ENCODE measurements around the gene ITPR2.
"Not testable (repeated sequence)": the region's sequence is repeated elsewhere in the genome, so short reads cannot be mapped to it uniquely, and the experiment has no call there.

Gene ITPR2

DNA sequence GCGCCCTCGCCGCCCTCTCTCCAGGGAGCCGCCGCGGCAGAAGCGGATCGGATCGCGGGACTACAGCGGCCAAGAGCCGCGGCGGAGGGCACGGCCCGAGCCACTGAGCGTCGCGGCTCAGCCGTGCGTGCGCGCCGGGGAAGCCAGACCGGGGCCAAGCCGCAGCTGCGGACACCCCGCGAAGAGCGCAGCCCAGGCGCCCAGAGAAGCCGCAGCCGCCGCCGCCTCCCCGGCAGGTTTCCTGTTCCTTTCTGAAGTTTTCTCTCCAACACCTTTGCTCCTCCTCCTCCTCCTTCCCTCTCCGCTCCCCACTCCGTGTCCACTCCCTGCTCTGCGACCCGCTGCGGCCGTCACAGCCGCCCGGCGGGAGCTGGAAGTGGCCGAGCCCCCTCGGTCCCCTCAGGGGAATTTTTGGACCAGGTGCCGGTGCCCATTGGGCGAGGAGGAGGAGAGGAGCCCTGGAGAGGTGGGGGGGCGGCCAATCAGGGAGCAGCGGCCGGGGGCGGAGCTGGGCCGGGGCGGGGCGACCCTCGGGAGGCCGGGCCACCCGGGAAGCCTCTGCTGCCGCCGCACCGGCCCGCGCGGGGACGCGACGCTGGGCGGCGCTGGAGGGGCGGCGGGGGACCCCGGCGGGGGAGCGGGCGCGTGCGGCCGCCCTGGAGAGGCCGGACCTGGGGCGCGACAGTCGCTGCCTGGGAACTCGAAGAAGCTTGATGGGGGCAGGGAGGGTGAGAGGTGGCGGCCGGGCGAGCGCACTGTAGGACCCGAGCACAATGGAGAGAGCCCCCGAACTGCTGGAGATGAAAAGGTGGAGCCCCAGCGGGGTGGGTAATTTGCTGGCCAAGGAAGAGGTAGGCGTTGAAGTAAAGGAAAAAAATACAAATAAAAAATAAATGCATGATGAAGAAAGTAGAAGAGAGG is at the start of gene ITPR2:
Gene ITPR2, minus strand, starts transcription at position 373 of the 921 bp plus-strand sequence. CDS start 413 bp downstream, outside the sequence.
- peak; percentile 95 to 99 (median 96) for DNase-seq

DNA sequence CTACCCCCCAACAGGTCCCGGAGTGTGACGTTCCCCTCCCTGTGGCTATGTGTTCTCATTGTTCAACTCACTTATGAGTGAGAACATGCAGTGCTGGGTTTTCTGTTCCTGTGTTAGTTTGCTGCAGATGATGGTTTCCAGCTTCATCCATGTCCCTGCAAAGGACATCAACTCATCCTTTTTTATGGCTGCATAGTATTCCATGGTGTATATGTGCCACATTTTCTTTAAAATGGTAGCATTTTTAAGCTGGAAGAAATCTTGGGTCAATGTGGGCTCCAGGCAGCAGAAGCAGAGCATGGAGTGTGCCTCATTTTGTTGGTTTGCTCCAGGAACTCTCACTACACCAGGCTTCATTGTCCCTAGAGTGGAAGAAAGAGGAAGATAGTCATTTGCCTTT is 47.6 kb upstream of the ITPR2 start:
- DNase-seq: no peak

DNA sequence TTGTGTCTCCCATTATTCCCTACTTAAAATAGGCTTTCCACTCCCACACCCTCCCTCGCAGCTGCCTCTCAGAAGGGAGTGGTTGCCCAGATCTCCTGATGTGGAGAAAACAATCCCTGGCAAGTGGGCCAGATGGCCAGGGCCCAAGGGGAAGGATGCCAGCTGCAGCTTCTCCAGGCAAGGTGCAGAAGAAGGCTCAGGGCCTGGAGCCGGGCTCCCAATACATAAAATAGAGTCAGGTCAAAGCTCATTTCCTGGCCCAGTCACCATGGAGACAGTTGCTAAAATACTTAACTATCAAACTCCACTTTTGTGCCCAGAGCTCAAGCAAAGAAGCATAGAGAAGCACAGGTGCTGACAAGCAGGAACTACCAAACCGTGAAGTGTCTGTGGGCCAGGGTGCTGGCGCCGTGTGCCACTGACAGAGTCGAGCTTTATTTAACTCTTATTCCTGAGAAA is 45.7 kb upstream of the ITPR2 start:
- no peak for DNase-seq

DNA sequence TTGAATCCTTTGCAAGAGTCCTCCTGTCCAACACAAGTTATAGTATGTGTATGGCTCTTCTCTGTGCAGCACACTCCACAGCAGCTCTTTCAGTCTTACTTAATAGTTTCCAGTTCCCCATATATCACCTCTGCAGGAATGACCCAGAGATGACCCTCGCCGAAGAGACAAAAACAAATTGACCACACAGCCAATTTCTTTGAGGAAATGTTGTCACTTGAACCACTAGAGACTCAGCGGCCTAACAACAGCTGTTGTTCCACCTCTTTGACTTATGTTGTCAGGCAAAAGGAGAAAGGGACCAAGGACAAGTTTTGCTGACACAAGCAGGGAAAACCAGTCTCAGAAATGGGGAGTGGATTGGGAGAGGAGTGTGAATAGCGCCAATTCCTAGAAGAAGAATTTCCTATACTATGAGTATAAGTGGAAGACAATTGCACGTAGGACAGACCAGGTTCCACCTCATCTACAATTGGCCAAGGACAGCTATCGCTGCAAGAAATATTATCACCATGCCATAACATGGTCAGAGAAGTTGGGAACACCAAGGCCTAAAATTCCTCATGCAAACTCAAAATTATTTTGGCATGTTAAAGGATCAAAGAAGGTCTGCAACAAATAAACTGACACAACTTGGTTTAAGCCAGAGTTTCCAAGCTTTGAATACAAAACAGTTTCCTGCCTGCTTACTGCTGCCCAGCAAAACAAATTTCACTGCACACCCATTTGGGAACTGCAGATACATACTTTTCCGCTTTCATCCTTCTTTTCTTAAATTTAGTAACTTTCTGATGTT is 41.7 kb upstream of the ITPR2 start:
- DNase-seq: peak; percentile 21 to 42 (median 35)

DNA sequence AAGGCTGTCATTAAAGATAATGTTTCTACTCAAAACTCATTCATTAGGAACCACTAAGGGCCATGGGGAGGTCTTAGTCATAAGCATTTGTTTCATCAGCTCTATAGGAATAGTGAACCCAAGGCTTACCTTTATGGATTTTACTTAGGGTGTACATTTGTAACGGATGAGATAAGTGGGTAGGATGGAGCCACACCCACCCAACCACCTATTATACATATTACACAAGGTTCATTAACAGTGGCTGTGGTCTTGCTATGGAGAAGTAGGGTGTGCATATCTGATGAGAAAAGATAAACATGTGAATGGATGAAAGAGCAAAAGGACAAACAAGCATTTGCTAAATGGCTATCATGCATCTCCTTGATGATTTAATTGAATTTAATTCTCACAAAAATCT is 39.6 kb upstream of the ITPR2 start:
- DNase-seq: no peak

DNA sequence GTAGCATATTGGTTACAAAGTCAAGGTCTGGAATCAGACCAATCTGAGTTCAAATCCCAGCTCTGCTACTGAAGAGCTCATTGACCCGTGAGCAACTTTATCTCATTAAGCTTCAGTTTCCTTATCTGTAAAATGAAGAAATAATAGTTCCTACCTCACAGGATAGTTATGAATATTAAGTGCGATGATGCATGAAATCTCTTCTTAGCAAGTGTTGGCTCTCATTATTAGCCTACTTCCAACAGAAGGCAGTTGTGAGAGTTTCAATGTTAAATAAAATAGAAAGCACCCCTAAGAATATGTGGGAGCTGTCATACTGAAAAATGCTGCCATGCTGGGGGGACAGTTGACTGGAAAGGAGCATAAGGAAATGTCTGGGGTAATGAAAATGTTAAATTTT is 39.0 kb upstream of the ITPR2 start:
- DNase-seq: no peak

DNA sequence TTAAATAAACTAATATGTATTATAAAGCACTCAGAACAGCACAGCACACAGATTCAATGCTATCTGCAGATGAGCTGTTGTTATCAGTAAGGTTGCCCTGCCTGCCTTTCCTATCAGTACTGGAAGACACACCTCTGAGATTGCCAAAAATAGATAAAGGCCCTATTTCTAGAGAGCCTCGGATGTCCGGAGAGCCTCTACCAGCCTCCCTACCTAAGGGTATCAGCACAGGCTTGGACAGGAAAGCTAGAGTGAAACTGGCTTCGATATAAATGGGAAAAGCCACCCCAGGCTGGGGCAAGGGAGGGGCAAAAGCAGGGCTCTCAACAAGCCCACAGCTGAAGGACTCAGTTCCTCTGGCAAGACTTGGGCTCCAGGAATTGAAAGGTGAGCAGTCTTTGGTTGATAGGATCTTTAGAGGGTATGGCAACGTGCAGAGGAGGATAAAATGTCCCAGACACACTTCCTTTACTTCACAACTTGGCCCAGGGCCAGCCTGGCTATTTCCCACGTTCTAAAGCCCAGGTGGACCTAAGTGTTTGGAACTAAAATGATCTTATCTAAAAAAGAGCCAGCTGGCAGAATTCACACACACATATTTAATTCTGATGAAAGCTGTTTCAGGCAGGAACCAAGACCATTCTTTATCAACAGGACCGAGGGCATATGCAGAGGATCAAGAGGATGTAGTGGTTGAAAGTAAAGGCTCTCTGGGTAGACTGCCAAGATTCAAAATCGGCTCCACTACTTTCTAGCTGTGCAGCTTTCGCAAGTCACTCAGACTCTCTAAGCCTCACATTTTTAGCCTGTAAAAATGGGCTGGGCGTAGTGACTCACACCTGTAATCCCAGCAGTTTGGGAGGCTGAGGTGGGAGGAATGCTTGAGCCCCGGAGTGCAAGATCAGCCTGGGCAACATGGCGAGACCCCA is 37.8 kb upstream of the ITPR2 start:
- no peak for DNase-seq

DNA sequence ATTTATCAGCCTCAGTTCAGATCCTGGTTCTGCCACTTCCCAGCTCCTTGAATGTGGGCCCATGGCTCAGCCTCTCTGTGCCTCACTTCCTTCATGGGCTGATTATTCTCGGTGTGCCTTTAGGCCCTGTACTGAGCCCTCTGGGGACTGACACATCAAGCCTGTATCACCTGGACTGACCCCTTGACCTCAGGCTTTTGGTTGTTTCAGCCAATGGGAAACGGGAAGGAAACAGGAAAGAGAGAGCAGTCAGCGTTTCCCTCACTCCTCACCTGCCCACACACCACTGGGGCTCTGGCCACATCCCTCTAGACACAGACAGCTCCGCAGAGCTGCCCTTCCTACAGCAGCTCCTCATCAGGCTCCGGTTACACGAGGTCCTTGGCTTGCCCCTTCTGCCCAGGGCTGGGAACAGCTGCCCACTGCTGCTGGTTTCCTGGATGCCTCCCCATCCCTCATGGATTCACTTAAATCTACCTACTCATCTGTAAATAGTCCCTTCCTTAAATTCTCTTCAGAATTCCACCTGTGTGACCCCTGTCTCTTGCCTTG is 37.0 kb upstream of the ITPR2 start:
- no peak for DNase-seq

DNA sequence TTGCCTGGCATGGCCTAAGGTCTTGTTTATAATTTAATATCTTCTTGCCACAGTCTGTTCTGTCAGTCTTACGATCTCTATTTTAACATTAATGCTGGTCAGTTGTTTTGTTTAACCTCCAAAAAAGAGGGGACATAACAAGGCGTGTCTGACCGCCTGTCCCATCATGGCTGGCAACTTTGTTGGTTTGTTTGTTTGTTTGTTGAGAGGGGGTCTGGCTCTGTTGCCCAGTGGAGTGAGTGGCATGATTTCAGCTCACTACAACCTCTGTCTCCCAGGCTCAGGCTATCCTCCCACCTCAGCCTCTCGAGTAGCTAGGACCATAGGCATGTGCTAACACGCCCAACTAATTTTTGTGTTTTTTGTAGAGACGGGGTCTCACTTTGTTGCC is 36.1 kb upstream of the ITPR2 start:
- DNase-seq: no peak

DNA sequence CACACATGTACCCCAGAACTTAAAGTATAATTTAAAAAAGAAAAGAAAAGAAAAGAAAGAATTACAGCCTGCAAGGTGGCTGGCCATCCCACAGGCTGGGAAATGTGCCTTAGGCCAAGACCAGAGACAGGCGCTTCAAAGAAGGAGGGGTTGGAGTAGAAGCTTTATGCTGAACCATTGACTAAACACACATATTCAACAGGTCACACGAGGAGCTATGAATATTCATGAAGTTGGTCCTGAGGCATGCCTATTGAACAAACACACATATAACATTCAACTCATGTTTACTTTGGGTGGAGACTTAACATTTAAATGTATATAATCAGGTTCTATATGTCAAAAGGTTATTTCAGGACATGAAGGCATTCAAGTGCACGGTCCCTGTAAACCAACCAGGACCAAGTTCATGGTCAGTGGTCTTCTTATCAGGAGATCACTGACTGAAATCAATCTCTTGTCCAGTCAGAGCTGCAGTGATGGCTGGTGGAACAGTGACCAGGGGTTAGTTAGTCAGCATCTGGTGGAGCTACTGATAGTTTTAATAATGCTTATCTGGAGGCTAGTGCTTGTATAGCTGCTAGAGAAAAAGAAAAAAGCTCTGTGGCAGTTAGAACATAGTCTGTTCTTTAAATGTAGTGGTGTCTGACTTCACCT is 35.6 kb upstream of the ITPR2 start:
- DNase-seq: no peak

DNA sequence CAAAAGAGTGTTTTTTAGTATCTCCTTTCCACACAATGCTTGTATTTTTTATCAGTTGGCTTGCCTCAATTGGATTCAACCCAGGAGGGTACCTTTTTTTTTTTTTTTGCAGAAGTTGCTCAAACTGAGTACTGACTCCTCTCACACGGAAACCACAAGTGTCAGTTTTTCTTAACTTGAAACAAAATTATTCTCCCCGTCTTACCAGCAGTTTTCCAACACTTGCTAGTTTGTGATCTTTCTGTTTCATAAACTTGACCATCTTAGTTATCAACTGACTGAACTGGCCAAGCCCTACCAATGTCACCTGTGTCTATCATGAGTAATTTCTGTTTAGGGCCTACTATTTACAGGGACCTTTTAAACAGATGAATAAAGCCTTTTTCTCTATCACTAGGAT is 34.1 kb upstream of the ITPR2 start:
- peak in 2 of 3 donors; percentile 18 to 43 for DNase-seq

DNA sequence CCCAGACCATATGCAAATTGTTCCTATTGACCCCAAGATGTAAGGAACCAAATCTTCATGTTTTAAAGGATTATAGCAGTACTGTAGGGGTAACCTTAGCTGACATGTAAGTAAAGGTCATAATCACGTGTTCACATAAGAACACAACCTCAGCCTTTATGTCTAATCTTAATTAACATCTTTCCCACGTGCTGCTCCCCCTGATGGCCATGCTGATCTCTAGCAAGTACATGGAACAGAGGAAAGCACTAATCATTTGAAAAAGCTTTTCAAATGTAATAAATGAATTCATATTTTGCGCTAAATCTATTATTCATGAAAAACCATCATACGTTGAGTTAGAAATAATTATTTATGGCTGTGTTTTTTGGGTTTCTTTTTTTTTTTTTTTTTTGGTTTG is 30.5 kb upstream of the ITPR2 start:
- peak in 1 of 3 donors; percentile 35 for DNase-seq

DNA sequence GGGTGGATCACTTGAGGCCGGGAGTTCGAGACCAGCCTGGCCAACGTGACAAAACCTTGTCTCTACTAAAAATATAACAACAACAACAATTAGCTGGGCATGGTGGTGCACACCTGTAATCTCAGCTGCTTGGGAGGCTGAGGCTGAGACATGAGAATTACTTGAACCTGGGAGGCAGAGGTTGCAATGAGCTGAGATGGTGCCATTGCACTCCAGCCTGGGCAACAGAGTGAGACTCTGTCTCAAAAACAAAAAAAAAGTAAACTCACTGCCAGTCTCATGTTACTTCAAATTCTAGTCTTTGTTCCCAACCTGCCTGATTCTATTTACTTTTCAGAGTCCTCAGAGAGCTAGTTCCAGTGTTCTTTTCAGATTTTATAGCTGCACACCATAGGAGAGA is 29.8 kb upstream of the ITPR2 start:
- not testable (repeated sequence) for DNase-seq

DNA sequence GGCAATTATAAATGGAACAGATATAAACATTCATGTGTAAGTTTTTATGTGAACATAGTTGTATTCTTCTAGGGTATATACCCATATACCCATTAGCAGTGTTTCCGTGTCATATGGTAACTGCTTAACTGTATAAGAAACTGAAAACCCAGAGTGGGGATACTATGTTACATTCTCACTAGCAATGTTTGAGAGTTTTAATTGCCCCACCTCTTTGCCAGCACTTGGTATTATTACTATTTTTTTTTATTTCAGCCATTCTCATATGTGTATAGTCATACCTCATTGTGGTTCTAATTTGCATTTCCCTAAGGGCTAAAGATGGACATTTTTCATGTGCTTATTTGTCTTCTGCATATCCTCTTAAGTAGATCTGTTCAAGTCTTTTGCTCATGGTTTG is 28.7 kb upstream of the ITPR2 start:
- no peak for DNase-seq

DNA sequence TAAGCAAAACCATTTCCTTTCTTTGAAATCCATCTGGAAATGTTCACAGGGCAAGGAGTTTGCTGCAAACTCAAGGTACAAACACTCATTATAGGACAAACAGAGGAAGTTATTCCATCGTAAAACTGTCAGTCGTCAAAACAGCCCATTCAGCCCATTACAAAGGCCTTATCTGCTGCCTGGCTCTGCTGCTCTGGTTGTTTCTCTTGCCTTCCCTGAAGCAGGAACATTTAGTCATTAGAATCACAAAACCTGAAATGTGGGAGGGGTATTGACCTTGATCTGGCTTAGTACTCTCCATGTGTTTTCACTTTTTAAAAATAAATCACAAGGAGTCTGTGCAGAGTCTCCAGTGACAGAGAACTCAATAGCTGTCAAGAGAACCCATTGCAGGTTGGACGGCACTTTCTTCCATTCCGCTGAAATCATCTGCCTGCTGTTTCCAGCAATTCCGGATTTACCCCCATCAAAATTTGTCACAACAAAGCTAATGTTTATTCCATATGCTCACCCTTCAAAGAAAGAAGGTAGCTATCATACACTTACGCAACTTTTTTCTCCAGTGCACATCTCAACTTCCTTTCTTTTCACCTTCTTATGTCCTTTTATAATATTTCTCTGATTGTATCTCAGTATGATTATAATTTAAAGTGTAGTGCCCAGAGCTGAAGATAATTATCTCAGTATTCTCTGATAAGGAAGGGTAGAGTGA is 24.6 kb upstream of the ITPR2 start:
- DNase-seq: no peak

DNA sequence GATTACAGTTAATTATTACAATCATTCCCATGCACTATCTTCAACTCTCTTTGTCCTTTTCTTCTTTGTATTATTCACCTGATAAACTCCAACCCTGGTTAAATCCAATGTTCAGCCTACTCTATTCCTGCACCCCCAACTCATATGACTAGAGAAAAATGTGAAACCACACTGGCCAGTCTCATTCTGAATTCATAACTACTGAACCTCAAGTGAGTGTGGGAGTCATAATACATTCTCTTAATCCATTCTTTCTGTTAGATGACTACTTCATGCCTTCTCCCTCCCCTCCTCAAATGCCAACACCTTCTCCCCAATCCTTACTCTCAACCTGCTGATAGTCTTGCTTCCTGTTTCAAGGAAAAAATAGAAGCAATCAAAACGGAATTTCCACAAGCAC is 22.3 kb upstream of the ITPR2 start:
- DNase-seq: no peak

DNA sequence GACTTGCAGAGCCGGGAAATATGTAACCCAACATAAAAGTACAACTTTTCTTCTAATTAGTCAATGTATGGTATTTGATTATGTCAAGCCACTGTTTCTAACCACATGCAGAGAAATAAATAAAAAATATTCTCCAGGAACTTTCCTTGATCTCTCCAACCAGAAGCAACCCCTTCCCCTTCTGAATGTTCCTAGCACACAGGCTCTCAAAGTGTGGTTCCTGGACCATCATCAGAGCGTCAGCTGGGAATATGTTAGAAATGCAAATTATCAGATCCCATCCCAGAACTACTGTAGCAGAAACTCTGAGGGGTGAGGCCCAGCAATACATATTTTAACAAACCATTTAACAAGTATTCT is 21.0 kb upstream of the ITPR2 start:
- DNase-seq: no peak

DNA sequence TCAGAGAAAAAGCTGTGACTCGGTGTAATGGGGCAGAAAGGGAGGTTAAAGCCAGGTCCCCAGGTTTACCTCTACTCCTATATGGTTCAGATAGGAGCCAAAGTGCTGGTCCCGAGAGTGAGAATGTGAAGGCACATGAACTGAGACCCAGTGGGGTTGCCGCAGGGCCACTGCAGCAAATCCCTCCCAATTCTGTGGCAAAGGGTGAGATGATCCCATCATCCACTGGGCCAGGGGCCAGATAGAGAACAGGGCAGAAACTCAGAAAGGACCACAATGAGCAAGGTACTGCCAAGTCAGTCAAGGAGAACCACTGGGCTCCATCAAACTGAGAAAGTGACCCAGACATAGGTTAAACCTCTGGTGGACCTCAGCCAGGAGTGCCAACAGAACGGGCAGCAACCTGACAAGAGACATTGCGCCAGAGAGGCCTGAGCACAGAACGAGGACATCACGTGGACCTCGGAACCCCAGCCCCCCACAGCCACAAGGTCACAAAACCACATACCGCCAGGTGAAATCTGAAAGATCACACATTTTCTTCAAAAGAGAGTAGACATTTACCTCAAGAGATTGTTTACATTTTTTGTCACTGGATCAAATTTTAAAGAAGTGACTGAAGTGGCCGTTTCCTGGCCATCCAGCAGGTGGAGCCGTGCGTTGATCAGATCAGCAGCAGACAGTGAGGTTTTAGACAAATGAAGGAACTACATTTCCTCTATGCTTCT is 20.5 kb upstream of the ITPR2 start:
- peak; percentile 75 to 83 (median 80) for DNase-seq

DNA sequence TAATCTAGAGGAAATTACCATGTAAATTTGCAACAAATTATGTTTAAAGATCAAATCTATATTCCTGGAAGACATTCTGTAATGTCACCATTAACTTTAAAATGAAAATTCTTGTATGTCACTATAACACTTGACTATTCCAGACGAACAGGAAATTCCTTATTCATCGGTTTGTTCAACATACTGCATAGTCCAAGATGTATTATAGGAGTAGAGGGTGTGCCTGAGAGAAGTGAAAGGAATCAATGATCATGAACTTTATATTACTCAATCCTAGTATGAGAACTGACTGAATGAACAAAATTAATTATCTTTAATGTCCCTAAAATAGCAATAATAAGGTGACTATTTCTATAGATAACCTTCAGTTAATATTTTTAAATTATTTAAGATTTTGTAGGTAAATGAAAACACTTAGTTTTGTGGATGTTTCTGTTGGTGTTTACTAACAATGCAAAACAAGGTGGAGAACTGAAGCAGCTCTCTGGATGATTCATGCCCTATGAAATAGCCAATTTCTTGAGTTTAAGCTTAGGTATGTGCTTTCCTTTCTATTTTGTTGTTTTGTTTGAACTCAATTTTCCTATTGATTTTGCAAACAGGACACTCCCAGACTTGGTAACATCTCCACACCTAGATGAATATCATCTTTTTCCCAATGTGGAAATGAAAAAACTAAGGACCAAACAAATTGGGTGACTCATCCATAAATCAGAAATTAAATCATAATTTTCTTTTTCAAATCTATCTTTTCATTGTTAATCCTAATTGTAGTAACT is 18.2 kb upstream of the ITPR2 start:
- no peak for DNase-seq

Measured in suppressor macrophage treated with lipopolysaccharide for 1 hour (primary cell).